CD14-positive monocyte (primary cell): ENCODE measurements around the gene CLPX. TPM values are rescaled to one million over a fixed set of nuclear protein-coding genes. Genes with fewer than 3 reads are reported as not detected.

ENCODE experiments used
- DNase-seq, 3 donors: peaks; one replicate each; pipeline ENCODE4 v3.0.0-alpha.2; 2011 to 2022
- H2AFZ ChIP-seq: 2 replicates; pipeline ENCODE4 v1.6.0; 2012; ENCODE audit warnings: mild to moderate bottlenecking, low read depth, low read length, inconsistent platforms; ENCODE audit not compliant: insufficient read depth, poor library complexity, severe bottlenecking
- H3K27ac ChIP-seq, 2 donors: 1 replicate in 1 of 2; 2 replicates in 1 of 2; pipeline ENCODE4 v1.5.1; 2012 to 2013; ENCODE audit warnings: low read length in 2 of 2, control low read depth in 1 of 2, inconsistent platforms in 1 of 2, low read depth in 1 of 2, mild to moderate bottlenecking in 1 of 2
- H3K27me3 ChIP-seq, 2 donors: one replicate each; pipeline versions ENCODE4 v1.6.0 to v1.6.1; 2011 to 2013; ENCODE audit warnings: low read length in 2 of 2; ENCODE audit not compliant: control insufficient read depth in 2 of 2, insufficient read depth in 2 of 2
- H3K36me3 ChIP-seq, 2 donors: replicated peaks in 1 of 2; 1 replicate in 1 of 2; 2 replicates in 1 of 2; pipeline versions ENCODE4 v1.5.1 to v1.6.1; 2012 to 2013; ENCODE audit warnings: low read length in 2 of 2, control low read depth in 1 of 2, inconsistent platforms in 1 of 2, mild to moderate bottlenecking in 1 of 2; ENCODE audit not compliant: insufficient read depth in 2 of 2, control insufficient read depth in 1 of 2
- H3K4me1 ChIP-seq, 2 donors: 1 replicate in 1 of 2; 2 replicates in 1 of 2; pipeline versions ENCODE4 v1.5.1 to v1.6.1; 2012 to 2013; ENCODE audit warnings: low read length in 2 of 2, control low read depth in 1 of 2, inconsistent platforms in 1 of 2, mild to moderate bottlenecking in 1 of 2, moderate library complexity in 1 of 2; ENCODE audit not compliant: insufficient read depth in 2 of 2, control insufficient read depth in 1 of 2
- H3K4me2 ChIP-seq: replicated peaks from 2 replicates; pipeline ENCODE3; 2012; ENCODE audit warnings: low read length, moderate library complexity, mild to moderate bottlenecking; ENCODE audit not compliant: poor library complexity, severe bottlenecking; ENCODE audit errors: extremely low read depth
- H3K4me3 ChIP-seq, 3 experiments: fragments of 200-600 bp in 1 of 3; sonication (generic) in 1 of 3; replicated peaks in 1 of 3; 1 replicate in 2 of 3; 2 replicates in 1 of 3; pipeline ENCODE4 v1.5.1; 2011 to 2013; ENCODE audit warnings: low read length in 3 of 3, mild to moderate bottlenecking in 3 of 3, control low read depth in 2 of 3, low read depth in 2 of 3, inconsistent platforms in 1 of 3, moderate library complexity in 1 of 3
- H3K79me2 ChIP-seq: 2 replicates; pipeline ENCODE4 v1.6.0; 2012; ENCODE audit warnings: mild to moderate bottlenecking, control low read depth, inconsistent platforms, low read length, moderate library complexity; ENCODE audit not compliant: insufficient read depth
- H3K9ac ChIP-seq: 2 replicates; pipeline ENCODE4 v1.6.0; 2017; ENCODE audit warnings: low read length, mild to moderate bottlenecking; ENCODE audit not compliant: insufficient read depth, poor library complexity, severe bottlenecking
- H3K9me3 ChIP-seq, 2 donors: replicated peaks in 1 of 2; 1 replicate in 1 of 2; 2 replicates in 1 of 2; pipeline versions ENCODE4 v1.5.1 to v1.6.1; 2012 to 2013; ENCODE audit warnings: low read length in 2 of 2, control low read depth in 1 of 2; ENCODE audit not compliant: control insufficient read depth in 1 of 2, insufficient read depth in 1 of 2
- H4K20me1 ChIP-seq: 2 replicates; pipeline ENCODE4 v1.6.0; 2012; ENCODE audit warnings: mild to moderate bottlenecking, low read length, control low read depth, moderate library complexity; ENCODE audit not compliant: insufficient read depth
- H3K27ac Mint-ChIP-seq, 7 donors: one replicate each; pipeline ENCODE4 v1.8.0; 2020; ENCODE audit warnings: mild to moderate bottlenecking in 7 of 7, mixed read lengths in 7 of 7, moderate library complexity in 6 of 7, inconsistent platforms in 2 of 7
- H3K27me3 Mint-ChIP-seq, 3 donors: one replicate each; pipeline ENCODE4 v1.8.0; 2021 to 2022; ENCODE audit warnings: low read depth in 3 of 3, mild to moderate bottlenecking in 3 of 3, mixed read lengths in 3 of 3, moderate library complexity in 3 of 3, inconsistent platforms in 1 of 3
- H3K36me3 Mint-ChIP-seq, 2 donors: one replicate each; pipeline ENCODE4 v1.8.0; 2020; ENCODE audit warnings: mixed read lengths in 2 of 2, inconsistent platforms in 1 of 2, mild to moderate bottlenecking in 1 of 2
- H3K4me1 Mint-ChIP-seq: one replicate; pipeline ENCODE4 v1.8.0; 2020; ENCODE audit warnings: mild to moderate bottlenecking, mixed read lengths
- H3K4me3 Mint-ChIP-seq, 2 donors: one replicate each; pipeline ENCODE4 v1.8.0; 2020; ENCODE audit warnings: mild to moderate bottlenecking in 2 of 2, mixed read lengths in 2 of 2, moderate library complexity in 1 of 2
- H3K9me3 Mint-ChIP-seq, 7 donors: one replicate each; pipeline ENCODE4 v1.8.0; 2020 to 2022; ENCODE audit warnings: mixed read lengths in 7 of 7, mild to moderate bottlenecking in 6 of 7, moderate library complexity in 6 of 7, inconsistent platforms in 2 of 7
- WGBS: methylation state at CpG from one replicate; pipeline ENCODE4 v1.1.5; 2013; ENCODE audit warnings: missing lambda C conversion rate; ENCODE audit not compliant: insufficient coverage; 5-methylcytosine and 5-hydroxymethylcytosine counted together
- intact Hi-C, 2 donors: fragments of 100-400 bp; cut with micrococcal nuclease; formaldehyde crosslinking; loops; one replicate each; pipeline versions ENCODE4 v1.15.0 to v1.15.1; 2023
- polyA plus RNA-seq, 3 donors: library from polyadenylated mRNA; depleted of rRNA in 1 of 3; unstranded in 2 of 3; stranded (reverse) in 1 of 3; fragments of 300-500 nt in 2 of 3; fragments of >200 nt in 1 of 3; fragmentation: Illumina TruSeq in 2 of 3; gene quantifications; 1 replicate in 2 of 3; 2 replicates in 1 of 3; pipeline ENCODE4 v1.2.3, GENCODE V29; 2012 to 2021
- TF ChIP-seq, protein P1 (sequence below): fragments of 200-600 bp; IDR thresholded peaks from one replicate; pipeline ENCODE4 v1.8.0; 2022; ENCODE audit warnings: antibody characterized with exemption, mild to moderate bottlenecking

Gene CLPX
- polyA plus RNA-seq, 3 donors = 15.2 to 24.9 (median 20.0) TPM

GRCh38 chr15:65197337-65197645 is 12.1 kb upstream of the CLPX start:
- peaks cover 0 to 2% (median 0%) of the 10 kb centered on the region in 7 donors for H3K9me3 Mint-ChIP-seq

GRCh38 chr15:65196637-65197336 is 11.6 kb upstream of the CLPX start:
- H3K4me1 ChIP-seq = no peaks in the 10 kb centered on the region
- H3K36me3 ChIP-seq = no peaks in the 10 kb centered on the region
- H3K27ac Mint-ChIP-seq = no peak overlapping the region
- no peak for DNase-seq
- H3K27ac ChIP-seq = no peak overlapping the region
- H3K36me3 Mint-ChIP-seq = no peaks in the 10 kb centered on the region
- no peaks in the 10 kb centered on the region for H3K27me3 ChIP-seq
- intact Hi-C loops = no loop called here
- no peak overlapping the region for H3K4me3 ChIP-seq
- no peaks in the 10 kb centered on the region for H3K9me3 ChIP-seq
- H3K4me3 Mint-ChIP-seq = no peak overlapping the region
- no peaks in the 10 kb centered on the region for H3K4me1 Mint-ChIP-seq
- no peak overlapping the region for H2AFZ ChIP-seq
- H3K4me2 ChIP-seq = no peak overlapping the region
- WGBS = 96% methylated on average over 19 of the region's 19 CpGs
- no peaks in the 10 kb centered on the region for H4K20me1 ChIP-seq
- no peaks in the 10 kb centered on the region for H3K79me2 ChIP-seq
- peaks cover 0 to 2% (median 0%) of the 10 kb centered on the region in 7 donors for H3K9me3 Mint-ChIP-seq
- H3K9ac ChIP-seq = no peak overlapping the region
- peaks cover 1 to 5% (median 2%) of the 10 kb centered on the region in 3 donors for H3K27me3 Mint-ChIP-seq
- TF ChIP-seq, protein P1, sequence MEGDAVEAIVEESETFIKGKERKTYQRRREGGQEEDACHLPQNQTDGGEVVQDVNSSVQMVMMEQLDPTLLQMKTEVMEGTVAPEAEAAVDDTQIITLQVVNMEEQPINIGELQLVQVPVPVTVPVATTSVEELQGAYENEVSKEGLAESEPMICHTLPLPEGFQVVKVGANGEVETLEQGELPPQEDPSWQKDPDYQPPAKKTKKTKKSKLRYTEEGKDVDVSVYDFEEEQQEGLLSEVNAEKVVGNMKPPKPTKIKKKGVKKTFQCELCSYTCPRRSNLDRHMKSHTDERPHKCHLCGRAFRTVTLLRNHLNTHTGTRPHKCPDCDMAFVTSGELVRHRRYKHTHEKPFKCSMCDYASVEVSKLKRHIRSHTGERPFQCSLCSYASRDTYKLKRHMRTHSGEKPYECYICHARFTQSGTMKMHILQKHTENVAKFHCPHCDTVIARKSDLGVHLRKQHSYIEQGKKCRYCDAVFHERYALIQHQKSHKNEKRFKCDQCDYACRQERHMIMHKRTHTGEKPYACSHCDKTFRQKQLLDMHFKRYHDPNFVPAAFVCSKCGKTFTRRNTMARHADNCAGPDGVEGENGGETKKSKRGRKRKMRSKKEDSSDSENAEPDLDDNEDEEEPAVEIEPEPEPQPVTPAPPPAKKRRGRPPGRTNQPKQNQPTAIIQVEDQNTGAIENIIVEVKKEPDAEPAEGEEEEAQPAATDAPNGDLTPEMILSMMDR = no peak

More at GRCh38 chr15:65197337-65197645, 12.1 kb upstream of the CLPX start:
- no peaks in the 10 kb centered on the region for H3K9me3 ChIP-seq
- H3K27ac Mint-ChIP-seq = no peak overlapping the region
- intact Hi-C loops = no loop called here
- H3K4me2 ChIP-seq = no peak overlapping the region
- H3K4me1 ChIP-seq = no peaks in the 10 kb centered on the region
- no peaks in the 10 kb centered on the region for H4K20me1 ChIP-seq
- H3K27me3 ChIP-seq = no peaks in the 10 kb centered on the region
- DNase-seq = no peak
- TF ChIP-seq, protein P1 = no peak
- no peaks in the 10 kb centered on the region for H3K36me3 ChIP-seq
- H2AFZ ChIP-seq = no peak overlapping the region
- H3K4me1 Mint-ChIP-seq = no peaks in the 10 kb centered on the region
- H3K36me3 Mint-ChIP-seq = no peaks in the 10 kb centered on the region
- no peak overlapping the region for H3K27ac ChIP-seq
- no peak overlapping the region for H3K9ac ChIP-seq
- no peak overlapping the region for H3K4me3 Mint-ChIP-seq
- H3K4me3 ChIP-seq = no peak overlapping the region
- 100% methylated on average over 8 of the region's 8 CpGs for WGBS
- no peaks in the 10 kb centered on the region for H3K79me2 ChIP-seq
- H3K27me3 Mint-ChIP-seq = peaks cover 1 to 5% (median 2%) of the 10 kb centered on the region in 3 donors
